NCI-H82 treated with DMSO at 0.1 percent for 48 hours (cell line): ENCODE results near the gene LYRM4.
A peak's percentile ranks its signal among the peaks of the same experiment; 100 is the strongest.

Experiments used
- DNase-seq: peaks from one replicate; lab custom pipeline; 2025; ENCODE audit not compliant: unreplicated experiment; lab: John Stamatoyannopoulos, UW

The LYRM4 gene

DNA sequence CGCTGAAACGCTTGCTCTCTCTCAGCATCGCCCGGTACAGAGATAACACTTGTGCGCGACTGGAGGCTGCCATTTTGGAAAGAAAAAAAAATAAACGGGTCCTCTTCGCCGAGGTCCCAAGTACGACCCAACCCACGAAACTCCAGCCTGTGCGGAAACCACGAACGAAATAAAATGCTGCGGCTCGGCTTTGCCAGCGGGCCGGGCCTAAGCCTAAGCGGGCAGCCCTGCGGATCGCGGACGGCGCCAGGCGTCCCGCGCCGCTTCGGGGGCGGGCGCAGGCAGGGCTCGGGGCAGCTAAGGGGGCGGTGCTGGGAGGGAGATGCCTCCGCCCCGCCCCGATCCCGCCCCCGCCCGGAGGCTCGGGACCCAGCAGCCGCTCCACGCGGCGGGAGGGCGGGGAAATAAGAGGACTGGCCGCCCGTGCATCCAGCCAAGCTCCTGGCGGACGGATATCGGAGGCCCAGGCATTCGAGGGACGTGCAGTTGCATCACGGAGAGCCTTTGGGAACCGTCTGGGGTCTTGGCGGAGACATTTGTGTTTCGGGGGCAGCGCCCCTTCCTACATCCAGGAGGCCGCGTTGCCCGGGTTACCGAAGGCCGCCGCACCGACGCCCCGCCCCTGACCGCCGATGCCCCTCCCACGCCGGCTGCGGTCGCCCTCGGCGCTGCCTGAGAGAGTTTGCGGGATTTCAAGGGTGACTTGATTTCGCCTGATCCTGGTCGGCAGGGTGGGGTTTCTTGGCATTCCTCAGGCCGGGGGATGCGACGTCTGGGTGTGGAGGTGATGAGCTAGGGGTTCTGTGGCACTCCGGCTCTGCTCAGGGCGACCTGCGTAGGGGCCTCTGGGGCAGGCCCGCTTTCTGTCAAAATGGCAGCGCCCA, at the start of gene LYRM4, which contains the start of gene FARS2:
Gene LYRM4, minus strand, starts transcription at position 290 of the 884 bp plus-strand sequence. Its CDS starts 217 bp downstream, at position 73.
Gene FARS2, plus strand, starts transcription at position 853 of the 884 bp plus-strand sequence.
- peak; percentile 81 for DNase-seq

DNA sequence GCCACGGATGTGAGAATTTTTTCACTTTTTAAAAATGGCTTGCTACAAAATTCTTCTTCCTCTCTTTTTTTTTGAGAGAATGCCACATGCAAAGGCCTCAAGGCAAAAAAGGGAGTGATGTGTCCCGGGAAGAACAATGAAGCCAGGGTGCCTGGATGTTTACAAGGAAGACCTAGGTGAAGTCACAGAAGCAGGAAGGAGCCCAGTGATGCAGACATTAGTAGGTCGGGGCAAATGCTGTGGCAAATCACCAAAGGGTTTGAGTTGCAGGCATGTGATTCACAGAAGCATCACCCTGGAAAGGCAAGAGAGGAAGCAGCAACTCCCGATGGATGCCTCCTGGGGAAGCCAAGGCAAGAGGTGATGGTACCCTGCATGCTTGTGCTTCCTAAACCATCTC, 47.3 kb upstream of the LYRM4 start:
- no peak for DNase-seq

DNA sequence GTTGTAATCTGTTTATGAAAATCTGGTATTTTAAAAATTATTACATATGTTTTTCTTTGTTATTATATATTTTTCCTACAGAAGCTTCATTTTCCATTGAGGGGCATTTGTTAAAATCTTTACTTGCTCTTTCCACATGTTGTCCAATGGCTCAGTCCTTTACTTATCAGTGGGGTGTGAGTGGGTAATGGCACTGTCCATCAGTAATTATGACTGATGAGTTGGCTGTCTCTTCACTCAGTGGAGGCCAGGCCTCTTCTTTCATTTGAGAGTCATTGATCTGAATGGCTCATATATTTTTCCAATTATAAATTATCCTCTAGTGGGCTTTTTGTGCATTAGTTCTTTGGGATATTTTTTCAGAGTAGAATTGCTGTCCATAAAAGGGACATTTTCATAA, 46.3 kb upstream of the LYRM4 start:
- no peak for DNase-seq

DNA sequence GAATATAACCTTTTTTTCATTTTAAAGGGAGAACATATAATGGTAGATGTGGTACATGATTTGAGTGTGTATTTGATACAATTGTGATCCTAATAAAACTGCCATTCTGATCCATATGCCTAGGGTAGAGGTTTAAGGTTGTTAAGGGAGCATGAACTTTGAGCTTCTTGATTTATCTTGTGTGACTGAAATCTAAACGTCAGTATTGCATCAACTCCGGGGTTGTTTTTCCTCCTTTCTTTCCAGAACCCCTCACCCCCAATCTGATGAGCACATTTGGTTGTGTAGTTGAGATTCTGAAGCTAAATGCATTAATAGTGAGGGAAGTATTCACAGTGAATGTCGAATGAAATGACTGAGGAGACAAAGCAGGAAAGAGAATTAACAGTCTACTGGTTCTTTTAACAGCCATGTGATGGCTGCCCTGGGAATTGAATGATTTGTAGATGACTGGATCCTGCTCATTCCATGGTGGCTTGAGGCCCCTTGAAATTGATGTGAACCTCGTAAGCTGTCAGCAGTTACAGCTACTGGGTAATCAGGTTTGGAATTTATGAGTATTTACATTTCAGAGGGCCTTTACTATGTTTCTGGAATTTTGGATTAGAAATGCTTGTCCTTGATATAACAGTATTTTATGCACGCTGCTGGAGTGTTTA, 45.3 kb upstream of the LYRM4 start:
- DNase-seq = no peak

DNA sequence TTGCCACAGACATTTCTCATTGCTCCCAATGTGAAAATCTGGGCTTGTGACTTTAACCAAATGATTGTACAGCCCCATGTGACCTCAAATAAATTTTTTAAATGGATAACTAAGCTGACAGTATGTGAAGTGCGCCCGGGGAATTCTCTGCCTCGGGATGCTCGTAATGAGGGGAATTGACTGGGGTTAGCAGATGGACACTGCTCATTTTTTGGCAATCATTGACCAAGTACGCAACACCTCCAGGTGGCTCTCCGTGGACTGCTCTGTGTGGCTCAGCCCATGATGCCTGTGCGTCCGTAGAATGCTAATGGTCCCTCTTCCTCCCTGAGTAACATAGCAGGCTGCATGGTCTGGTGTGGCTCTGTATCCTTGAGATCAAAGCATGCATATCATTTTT, 42.9 kb upstream of the LYRM4 start:
- no peak for DNase-seq

DNA sequence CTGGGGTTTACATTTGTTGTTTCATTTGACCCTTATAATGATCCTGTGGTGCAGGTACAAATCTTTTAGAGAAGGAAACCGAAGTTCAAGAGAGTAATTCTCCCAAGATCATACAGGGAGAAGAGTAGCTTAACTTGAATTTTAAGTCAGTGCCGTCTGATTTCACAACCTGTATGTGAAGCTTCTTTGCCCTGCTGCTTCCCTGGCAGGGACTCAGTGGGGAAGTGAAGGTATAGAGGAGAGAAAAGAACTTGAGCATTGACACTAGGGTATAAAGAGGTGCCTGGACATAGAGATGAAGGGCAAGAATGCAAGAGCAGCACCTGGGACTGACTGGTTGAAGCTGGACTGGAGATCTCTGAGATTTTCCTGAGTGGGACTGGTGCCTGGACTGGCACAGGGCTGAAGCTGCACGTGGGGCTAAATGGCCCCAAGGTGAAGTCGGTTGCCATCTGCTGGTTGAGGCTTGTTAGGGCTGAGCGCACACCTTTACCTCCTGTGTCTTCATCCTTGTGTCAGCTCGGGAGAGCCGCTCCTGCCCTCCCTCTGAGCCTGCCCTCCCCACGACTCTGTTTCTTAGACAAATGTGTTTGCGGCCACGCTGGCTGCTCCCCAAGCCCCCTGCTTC, 42.4 kb upstream of the LYRM4 start:
- peak; percentile 54 for DNase-seq

DNA sequence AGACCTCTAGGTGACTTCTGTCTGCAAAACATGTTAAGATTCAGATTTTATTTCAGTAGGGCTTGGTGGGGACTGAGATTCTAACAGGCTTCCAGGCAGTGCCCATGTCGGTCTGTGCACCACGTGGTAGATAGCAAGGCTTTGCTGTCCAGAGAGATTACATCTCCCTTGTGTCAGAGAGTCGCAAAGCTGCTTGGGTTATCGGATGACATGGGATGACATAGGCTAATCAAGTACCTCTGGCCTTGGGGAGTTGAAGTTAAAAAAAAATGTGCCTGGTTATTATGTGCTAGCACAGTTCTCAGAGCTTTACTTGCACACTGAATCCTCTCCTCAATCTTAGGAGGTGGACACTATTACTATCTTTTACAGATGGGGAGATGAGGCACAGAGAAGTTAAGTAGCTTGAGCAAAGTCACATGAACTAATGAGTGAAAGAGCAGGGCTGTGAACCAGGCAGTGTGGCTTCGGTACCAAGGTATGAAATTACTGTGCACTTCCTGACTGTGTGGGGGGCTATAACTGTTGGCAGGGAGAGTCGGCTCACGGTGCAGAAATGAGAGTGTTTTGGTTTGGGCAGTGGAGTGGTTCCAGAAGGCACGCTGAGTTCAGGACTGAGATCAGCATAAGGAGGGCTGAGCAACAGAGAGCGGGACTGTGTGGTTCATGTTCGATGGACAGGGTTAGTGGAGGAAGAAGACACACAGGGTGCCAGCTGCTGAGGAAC, 41.6 kb upstream of the LYRM4 start:
- no peak for DNase-seq

DNA sequence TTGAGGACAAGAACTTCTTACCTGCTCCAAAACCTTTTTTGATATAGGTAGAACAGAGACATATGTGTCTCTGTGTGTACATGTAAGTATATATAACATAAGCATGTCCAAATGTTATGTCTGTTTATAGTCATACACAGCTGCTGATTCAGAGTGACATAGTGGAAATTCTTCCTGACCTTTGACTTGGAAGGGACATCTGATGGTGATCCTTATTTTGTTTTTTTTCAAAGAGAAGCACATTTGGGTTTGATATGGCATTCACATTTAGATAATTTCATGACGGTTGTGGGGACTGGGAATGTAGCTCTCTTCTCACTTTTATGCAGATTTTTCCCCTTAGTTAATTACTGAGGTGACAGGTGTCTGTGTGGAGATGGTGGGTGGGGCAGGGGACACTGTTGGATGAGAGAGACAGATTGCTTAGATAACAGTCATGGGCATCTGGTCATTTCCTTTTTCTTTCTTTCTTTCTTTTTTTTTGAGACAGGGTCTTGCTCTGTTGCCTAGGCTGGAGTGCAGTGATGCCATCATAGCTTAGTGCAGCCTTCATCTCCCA, 39.5 kb upstream of the LYRM4 start:
- no peak for DNase-seq

DNA sequence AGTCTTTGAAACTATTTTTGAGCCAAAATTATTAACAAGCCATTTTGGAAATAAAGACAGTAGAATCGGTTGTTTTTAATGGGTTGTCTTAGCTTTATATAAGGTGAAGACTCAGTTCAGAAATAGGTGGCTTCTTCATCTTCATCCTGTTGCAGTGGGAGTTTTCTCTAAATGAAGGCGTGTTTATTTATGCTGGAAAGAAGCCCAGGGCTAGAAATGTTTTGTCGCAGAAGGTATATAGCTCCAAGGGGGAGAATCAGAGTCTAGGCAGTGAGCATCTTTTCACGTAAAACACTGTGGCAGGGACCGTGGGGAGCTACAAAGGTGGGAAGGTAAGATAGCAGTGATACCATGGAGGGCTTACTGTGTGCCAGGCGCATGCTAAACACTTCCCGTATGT, 34.9 kb upstream of the LYRM4 start:
- no peak for DNase-seq

DNA sequence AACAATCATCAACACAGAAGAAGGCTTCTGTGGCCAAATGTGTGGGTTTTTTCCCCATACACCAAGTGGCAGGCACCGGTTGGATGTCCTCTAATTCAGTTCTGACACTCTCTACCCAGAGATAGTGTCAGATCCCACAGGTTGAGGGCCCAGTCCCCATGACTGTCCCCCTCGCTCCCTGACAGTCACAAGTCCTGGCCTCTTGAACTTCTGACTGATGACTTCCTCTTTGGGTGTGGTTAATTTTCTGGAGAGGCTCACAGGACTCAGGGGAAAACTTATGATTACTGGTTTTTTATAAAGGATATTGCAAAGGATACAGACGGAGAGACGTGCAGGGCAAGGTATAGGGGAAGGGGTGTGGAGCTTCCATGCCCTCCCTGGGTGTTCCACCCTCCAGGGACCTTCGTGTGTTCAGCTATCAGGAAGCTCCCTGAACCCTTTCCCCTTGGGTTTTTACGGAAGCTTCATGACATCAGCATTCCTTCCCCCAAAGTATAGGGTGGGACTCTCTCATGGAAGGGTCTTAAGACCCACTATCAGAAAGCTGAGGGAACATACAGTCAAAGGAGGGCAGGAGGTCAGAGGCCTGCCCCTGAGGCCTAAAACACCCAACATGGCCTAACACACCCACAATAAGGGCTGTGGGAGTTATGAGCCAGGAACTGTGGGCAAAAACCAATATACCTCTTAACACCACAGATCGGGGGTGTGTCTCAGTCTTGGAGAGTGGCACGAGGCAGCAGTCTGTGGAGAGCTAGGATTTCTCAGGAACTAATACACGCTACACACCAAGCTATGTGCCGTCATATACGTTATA, 33.9 kb upstream of the LYRM4 start:
- DNase-seq = no peak

DNA sequence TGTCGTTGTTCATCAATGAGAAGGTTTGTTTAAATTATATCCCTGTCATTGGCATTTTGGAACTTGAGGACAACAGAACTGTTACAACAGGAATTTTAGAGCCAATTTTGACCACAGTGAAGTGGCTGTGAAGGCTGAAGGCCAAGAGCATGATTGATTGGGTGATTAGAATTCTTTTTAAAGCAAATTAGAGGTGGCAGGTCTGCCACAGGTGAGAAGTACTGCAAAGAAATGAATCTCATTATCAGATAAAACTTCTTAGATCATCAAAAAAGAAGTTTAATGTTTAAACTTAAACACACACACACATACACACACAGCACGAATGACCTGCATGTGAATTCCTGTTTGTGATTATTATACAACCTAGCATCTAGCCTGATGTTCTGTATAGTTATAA, 32.9 kb upstream of the LYRM4 start:
- DNase-seq = no peak

DNA sequence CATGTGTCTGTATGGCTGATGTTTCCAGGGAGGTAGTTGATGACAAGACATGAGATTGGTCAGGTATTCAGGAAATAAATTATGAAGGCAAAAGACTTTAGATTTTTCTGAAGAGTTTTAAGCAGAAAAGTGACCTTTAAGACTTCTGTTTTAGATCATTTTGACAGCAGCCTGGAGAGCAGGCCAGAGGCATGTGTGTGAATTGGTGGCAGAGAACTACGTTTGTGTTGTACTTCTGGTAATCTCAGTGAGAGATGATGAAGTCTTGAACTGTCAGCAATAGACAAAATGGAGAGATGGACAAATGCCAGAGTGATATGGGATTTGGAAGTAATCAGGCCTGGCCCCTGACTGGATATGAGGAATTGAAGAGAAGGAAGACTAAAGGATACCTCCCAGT, 31.4 kb upstream of the LYRM4 start:
- DNase-seq = no peak

DNA sequence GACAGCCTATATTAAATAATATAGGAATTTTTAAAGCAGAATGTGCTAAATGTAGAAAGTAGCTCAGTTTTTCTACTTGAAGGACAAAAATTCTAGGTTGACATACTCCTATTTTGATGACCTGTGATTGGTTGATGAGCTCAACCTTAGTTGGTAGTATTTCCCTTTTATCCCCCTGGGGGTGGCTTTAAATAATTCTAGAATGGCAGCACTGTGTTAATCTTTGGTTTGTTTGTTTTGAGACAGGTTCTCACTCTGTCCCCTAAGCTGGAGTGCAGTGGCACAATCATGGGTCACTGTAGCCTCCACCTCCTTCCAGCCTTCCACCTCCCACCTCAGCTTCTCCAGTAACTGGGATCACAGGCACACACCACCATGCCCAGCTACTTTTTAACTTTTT, 29.8 kb upstream of the LYRM4 start:
- no peak for DNase-seq

DNA sequence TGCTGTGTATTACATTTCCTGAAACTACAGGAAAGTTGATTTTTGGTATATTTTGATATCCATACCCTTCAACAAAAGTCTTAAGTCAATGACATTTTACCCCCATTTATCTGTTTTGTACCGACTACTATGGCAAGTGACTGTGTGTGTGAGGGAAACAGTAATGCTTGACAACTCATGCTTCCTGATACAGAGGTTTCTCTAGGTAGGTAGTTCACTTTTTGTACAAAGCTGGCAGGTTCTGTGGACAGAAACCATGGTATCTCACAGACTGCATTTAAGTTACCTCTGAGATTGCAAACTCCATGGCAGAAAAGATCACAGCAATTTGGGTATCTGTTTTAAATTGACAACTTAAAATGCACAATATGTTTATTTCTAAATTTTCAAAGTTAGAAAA, 29.3 kb upstream of the LYRM4 start:
- DNase-seq = no peak

DNA sequence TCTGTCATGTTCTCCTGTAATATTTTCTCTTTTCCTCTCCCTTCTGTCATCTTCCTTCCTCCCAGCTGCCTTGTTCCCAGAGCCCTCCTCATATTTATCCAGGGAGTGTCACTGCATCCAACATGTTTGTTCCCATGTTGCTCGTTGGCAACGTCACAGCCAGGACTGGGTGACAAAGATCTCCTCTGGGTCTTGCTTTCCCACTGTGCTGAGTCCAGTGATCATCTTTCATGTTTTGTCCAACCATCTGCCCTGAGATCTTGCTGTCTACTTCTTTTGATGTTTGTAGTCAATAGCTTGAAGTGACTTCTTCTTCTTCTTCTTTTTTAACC, 27.2 kb upstream of the LYRM4 start:
- DNase-seq = no peak

DNA sequence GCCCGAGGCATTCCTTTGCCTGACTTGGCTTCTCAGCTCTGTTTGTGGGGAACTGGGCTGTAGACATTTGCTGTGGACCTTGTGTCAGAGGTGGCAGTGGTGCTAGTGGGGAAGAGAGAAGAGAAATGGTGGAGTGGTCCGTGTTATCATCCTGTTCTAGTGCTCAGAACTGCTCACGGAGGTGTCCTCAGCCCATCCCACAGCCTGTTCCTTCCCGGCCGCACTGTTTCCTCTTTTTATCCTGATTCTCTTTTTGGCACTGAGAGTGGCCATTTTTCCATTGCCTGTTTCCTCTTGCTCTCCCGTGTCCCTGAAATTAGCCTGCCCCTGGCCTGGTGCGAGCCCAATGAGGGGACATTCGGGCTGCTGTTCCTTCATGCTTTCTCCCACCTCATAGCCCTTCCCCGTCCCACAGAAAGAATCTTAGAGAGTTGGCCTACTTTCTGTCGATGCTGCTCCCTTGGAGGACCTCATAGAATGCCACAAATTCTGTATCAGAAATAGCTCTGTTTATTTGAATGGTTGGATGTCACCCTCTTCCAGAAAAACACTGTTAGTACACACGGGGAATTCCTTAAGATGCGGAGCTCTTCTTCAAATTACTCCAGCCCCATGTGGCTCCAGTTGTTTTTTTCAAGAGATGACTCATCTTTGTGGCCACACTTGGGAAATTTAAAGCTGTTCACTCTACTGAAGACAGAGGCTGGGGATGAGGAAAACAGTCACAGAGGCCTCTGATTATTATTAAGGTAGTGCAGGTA, 26.6 kb upstream of the LYRM4 start:
- no peak for DNase-seq

DNA sequence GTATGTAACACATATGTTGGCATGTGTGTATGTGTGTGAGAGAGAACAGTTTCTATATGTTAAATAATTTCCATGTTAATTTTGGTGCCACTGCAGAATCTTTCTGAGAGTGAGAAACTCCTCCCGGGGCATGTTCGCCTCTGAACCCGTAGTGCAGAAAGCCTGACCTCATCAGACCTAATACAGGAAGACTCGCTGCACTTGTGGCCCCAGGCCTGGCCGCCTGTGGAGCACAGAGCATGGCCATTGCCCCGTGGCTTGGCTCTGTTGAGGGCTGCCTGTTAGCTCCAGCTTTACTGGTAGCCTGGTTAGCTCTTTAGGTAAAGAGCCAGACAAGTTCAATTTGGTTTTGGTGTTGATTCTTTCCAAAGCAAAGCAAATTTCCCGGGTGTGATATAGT, 26.0 kb upstream of the LYRM4 start:
- no peak for DNase-seq

DNA sequence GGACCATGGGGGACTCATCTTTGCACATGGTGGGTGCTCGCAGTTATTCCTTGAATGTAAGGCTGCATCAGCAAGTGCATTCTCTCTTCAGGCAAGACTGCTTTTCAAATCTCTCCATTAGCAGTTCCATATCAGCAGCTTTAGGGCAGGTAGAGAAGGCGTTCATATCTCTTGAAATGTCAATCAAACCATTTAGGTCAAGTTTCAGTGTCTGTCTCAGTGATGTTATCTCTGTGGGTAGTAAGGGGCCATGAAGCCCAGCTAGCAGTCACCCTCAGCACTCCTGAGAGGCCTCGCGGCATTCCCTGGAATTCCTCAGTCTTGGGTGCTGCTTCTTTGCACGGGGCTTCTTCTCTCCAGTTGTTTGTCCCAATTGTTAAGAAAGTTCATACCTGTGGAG, 24.8 kb upstream of the LYRM4 start:
- DNase-seq = no peak

DNA sequence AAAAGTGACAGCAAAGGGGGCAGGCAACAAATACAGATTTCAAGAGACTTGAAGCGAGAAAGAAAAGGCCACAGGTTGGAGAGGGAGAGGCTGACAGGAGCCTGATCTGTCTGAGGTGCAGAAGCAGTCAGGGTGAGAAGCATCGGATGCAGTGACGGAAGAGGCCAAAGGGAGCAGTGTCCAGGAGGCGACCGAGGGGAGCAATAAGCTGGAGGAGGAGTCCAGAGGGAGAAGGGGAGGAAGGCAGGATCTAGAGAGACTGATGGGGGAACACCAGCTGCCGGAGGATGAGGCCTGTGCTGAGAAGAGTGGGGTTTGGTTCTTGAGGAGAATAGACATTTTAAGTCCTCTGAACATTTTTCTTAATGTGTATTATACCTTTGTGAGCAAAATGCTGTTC, 24.3 kb upstream of the LYRM4 start:
- no peak for DNase-seq

DNA sequence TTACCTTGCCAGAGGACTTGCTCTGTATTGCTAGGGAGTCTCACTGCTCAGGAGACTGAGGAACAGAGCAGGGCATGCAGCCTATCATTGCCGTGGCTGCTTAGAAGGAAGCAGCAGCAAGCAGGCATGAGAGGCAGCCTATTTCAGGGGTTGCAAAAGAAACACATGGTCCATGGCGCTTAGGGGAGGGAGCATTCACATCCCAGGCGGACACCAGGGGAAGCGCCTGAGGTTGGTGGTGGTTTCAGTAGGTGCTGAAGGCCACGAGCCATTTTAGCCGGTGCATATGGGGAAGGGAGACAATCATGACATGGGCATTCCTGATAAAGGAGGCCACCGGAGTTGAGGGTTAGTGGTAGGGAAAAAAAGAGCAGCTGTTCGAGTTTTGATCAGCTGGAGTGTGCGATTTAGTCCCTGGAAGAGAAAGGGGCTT, 21.5 kb upstream of the LYRM4 start:
- DNase-seq = no peak
